ENCODE data around the gene FPR2. TPM values are rescaled to one million over a fixed set of nuclear protein-coding genes. Genes with fewer than 3 reads are reported as not detected.
A peak's percentile ranks its signal among the peaks of the same experiment; 100 is the strongest.

Gene FPR2
- total and polyA plus RNA-seq, 3 experiments from 2014 or later = not detected

DNA sequence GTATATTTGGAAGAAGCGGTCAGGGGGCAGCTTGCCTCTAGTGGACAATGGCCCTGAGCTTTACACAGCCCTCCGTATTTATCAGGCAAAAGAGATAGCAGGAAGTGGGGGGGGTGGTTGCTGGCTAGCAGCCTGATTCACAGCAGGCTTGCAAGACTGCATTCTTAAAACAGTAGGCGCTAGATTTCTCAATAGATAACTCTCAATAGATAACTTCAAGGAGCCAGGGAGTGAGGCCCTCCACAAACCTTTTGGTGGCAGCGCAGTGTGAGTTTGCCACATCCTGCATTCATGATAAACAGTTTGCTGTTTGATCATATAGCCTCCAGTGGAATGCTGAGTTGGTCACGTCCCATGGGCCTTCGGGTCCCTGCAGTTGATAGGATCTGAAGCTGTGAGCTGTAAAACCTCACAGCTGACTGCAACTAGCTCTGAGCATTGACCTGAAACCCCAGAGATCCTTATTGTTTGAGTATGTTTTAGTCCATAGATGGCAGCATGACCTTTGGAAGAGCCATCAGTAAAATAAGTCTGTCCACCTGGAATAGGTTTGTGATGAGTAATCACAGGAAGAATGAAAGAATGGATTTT lies 46.2 kb downstream of the FPR2 start:
- H3K27me3 Mint-ChIP-seq = no peaks in the 10 kb centered on the region
- no peaks in the 10 kb centered on the region for H3K9me3 ChIP-seq (ENCODE audit: low read length)
- peaks cover 9 to 18% (median 14%) of the 10 kb centered on the region in 5 donors for H3K9me3 Mint-ChIP-seq
- peak overlapping the region; percentile 43 for H3K27ac ChIP-seq (ENCODE audit: low read depth, low read length)
- ChIA-PET POLR2A (no interaction called here), CTCF (no interaction called here)
- H3K36me3 Mint-ChIP-seq = no peaks in the 10 kb centered on the region
- no peaks in the 10 kb centered on the region for H3K27me3 ChIP-seq (ENCODE audit: insufficient read depth, low read length, poor library complexity, severe bottlenecking)
- H3K4me3 Mint-ChIP-seq = no peak overlapping the region
- peak overlapping the region in 1 of 8 donors; percentile 35 for H3K27ac Mint-ChIP-seq
- no peak for DNase-seq
- H3K4me1 Mint-ChIP-seq = no peaks in the 10 kb centered on the region
- no peak overlapping the region for H3K4me3 ChIP-seq (ENCODE audit: low read length)
- H3K36me3 ChIP-seq (ENCODE audit: insufficient read depth, low read length) = no peaks in the 10 kb centered on the region
- no peaks in the 10 kb centered on the region for H3K4me1 ChIP-seq (ENCODE audit: insufficient read depth, low read length)

DNA sequence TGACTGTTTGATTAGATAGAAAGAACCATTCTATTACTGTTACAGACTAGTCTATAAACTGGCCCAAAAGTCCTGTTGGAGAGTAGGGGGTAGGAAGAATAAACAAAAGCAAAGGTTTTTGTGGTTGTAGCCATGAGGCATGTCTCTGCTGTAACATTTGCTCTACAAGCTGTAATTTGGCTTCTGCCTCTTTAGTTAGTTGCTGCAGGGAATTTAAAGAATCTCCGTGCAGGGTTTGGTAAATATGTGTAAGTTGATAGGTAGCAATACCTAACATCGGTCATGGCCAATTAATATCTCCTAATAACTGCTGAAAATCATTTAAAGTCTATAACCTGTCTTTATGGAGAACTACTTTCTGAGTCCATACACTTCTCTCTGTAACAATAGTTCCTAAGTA lies 46.9 kb downstream of the FPR2 start:
- Histone ChIP-seq H3K27ac (ENCODE audit: low read depth, low read length) (peak overlapping the region; percentile 2), H3K27me3 (ENCODE audit: insufficient read depth, low read length, poor library complexity, severe bottlenecking) (no peaks in the 10 kb centered on the region), H3K36me3 (ENCODE audit: insufficient read depth, low read length) (no peaks in the 10 kb centered on the region), H3K4me3 (ENCODE audit: low read length) (no peak overlapping the region), H3K4me1 (ENCODE audit: insufficient read depth, low read length) (no peaks in the 10 kb centered on the region), H3K9me3 (ENCODE audit: low read length) (no peaks in the 10 kb centered on the region)
- no peaks in the 10 kb centered on the region for H3K36me3 Mint-ChIP-seq
- no peaks in the 10 kb centered on the region for H3K4me1 Mint-ChIP-seq
- POLR2A ChIA-PET = no interaction called here
- H3K9me3 Mint-ChIP-seq = peaks cover 9 to 24% (median 18%) of the 10 kb centered on the region in 5 donors
- DNase-seq = no peak
- CTCF ChIA-PET = no interaction called here
- no peak overlapping the region for H3K4me3 Mint-ChIP-seq
- H3K27ac Mint-ChIP-seq = no peak overlapping the region
- H3K27me3 Mint-ChIP-seq = no peaks in the 10 kb centered on the region

- H3K27ac Mint-ChIP-seq = no peak overlapping the region
- Histone ChIP-seq H3K9me3 (ENCODE audit: low read length) (no peaks in the 10 kb centered on the region), H3K36me3 (ENCODE audit: insufficient read depth, low read length) (no peaks in the 10 kb centered on the region), H3K4me3 (ENCODE audit: low read length) (no peak overlapping the region), H3K4me1 (ENCODE audit: insufficient read depth, low read length) (no peaks in the 10 kb centered on the region), H3K27me3 (ENCODE audit: insufficient read depth, low read length, poor library complexity, severe bottlenecking) (no peaks in the 10 kb centered on the region), H3K27ac (ENCODE audit: low read depth, low read length) (peak overlapping the region; percentile 2)
- no peaks in the 10 kb centered on the region for H3K36me3 Mint-ChIP-seq
- ChIA-PET CTCF (no interaction called here), POLR2A (no interaction called here)
- H3K9me3 Mint-ChIP-seq = peaks cover 6 to 24% (median 16%) of the 10 kb centered on the region in 5 donors
- H3K4me3 Mint-ChIP-seq = no peak overlapping the region
- H3K4me1 Mint-ChIP-seq = no peaks in the 10 kb centered on the region
- no peaks in the 10 kb centered on the region for H3K27me3 Mint-ChIP-seq
- DNase-seq = no peak
These were observed 47.5 kb downstream of the FPR2 start for GRCh38 chr19:51808333-51808986.

DNA sequence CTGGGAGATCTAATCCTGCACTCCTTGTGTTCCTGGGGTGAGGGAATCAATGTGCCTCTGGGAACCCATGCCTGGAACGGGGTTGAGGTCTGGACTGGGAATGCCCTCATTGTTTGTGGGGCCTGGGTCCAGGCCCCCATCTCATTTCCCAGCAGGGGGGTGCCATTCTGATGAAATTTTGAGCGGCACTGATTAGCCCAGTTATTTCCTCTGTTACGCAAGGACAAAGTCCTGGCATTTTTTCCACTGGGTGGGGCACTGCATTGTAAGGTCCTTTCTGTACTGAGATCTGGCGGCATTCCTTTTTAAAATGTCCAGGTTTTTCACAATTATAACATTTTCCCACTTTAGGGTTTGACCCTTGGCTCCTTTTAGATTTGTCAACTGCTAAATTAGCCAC lies 48.8 kb downstream of the FPR2 start:
- no peak overlapping the region for H3K4me3 Mint-ChIP-seq
- no peaks in the 10 kb centered on the region for H3K36me3 ChIP-seq (ENCODE audit: insufficient read depth, low read length)
- H3K4me1 Mint-ChIP-seq = no peaks in the 10 kb centered on the region
- H3K27me3 ChIP-seq (ENCODE audit: insufficient read depth, low read length, poor library complexity, severe bottlenecking) = no peaks in the 10 kb centered on the region
- H3K27me3 Mint-ChIP-seq = no peaks in the 10 kb centered on the region
- no peaks in the 10 kb centered on the region for H3K9me3 ChIP-seq (ENCODE audit: low read length)
- POLR2A ChIA-PET = no interaction called here
- no peaks in the 10 kb centered on the region for H3K4me1 ChIP-seq (ENCODE audit: insufficient read depth, low read length)
- CTCF ChIA-PET = no interaction called here
- H3K9me3 Mint-ChIP-seq = peaks cover 15 to 32% (median 23%) of the 10 kb centered on the region in 5 donors
- H3K36me3 Mint-ChIP-seq = no peaks in the 10 kb centered on the region
- no peak overlapping the region for H3K27ac ChIP-seq (ENCODE audit: low read depth, low read length)
- no peak overlapping the region for H3K27ac Mint-ChIP-seq
- DNase-seq = no peak
- H3K4me3 ChIP-seq (ENCODE audit: low read length) = no peak overlapping the region

GRCh38 chr19:51810223-51810622 lies 49.2 kb downstream of the FPR2 start:
- CTCF ChIA-PET = no interaction called here

GRCh38 chr19:51811344-51811743 lies 50.4 kb downstream of the FPR2 start:
- no peaks in the 10 kb centered on the region for H3K27me3 Mint-ChIP-seq
- H3K36me3 Mint-ChIP-seq = no peaks in the 10 kb centered on the region
- DNase-seq = no peak
- ChIA-PET CTCF (no interaction called here), POLR2A (no interaction called here)
- Histone ChIP-seq H3K9me3 (ENCODE audit: low read length) (no peaks in the 10 kb centered on the region), H3K36me3 (ENCODE audit: insufficient read depth, low read length) (no peaks in the 10 kb centered on the region), H3K4me3 (ENCODE audit: low read length) (no peak overlapping the region), H3K4me1 (ENCODE audit: insufficient read depth, low read length) (no peaks in the 10 kb centered on the region), H3K27ac (ENCODE audit: low read depth, low read length) (no peak overlapping the region), H3K27me3 (ENCODE audit: insufficient read depth, low read length, poor library complexity, severe bottlenecking) (no peaks in the 10 kb centered on the region)
- no peaks in the 10 kb centered on the region for H3K4me1 Mint-ChIP-seq
- peaks cover 11 to 35% (median 26%) of the 10 kb centered on the region in 5 donors for H3K9me3 Mint-ChIP-seq
- H3K27ac Mint-ChIP-seq = peak overlapping the region in 1 of 8 donors; percentile 83
- H3K4me3 Mint-ChIP-seq = no peak overlapping the region

More at GRCh38 chr19:51810223-51810622, 49.2 kb downstream of the FPR2 start:
- DNase-seq = no peak
- Mint-ChIP-seq H3K27ac (no peak overlapping the region), H3K27me3 (no peaks in the 10 kb centered on the region), H3K36me3 (no peaks in the 10 kb centered on the region), H3K4me1 (no peaks in the 10 kb centered on the region), H3K4me3 (no peak overlapping the region), H3K9me3 (peaks cover 15 to 32% (median 23%) of the 10 kb centered on the region in 5 donors)
- H3K4me3 ChIP-seq (ENCODE audit: low read length) = no peak overlapping the region
- H3K36me3 ChIP-seq (ENCODE audit: insufficient read depth, low read length) = no peaks in the 10 kb centered on the region
- no peak overlapping the region for H3K27ac ChIP-seq (ENCODE audit: low read depth, low read length)
- no peaks in the 10 kb centered on the region for H3K27me3 ChIP-seq (ENCODE audit: insufficient read depth, low read length, poor library complexity, severe bottlenecking)
- no peaks in the 10 kb centered on the region for H3K9me3 ChIP-seq (ENCODE audit: low read length)
- H3K4me1 ChIP-seq (ENCODE audit: insufficient read depth, low read length) = no peaks in the 10 kb centered on the region
- POLR2A ChIA-PET = no interaction called here

GRCh38 chr19:51815043-51815442 lies 54.1 kb downstream of the FPR2 start:
- Histone ChIP-seq H3K36me3 (ENCODE audit: insufficient read depth, low read length) (no peaks in the 10 kb centered on the region), H3K4me3 (ENCODE audit: low read length) (no peak overlapping the region), H3K27ac (ENCODE audit: low read depth, low read length) (no peak overlapping the region), H3K9me3 (ENCODE audit: low read length) (no peaks in the 10 kb centered on the region), H3K27me3 (ENCODE audit: insufficient read depth, low read length, poor library complexity, severe bottlenecking) (no peaks in the 10 kb centered on the region), H3K4me1 (ENCODE audit: insufficient read depth, low read length) (no peaks in the 10 kb centered on the region)
- Mint-ChIP-seq H3K36me3 (no peaks in the 10 kb centered on the region), H3K4me3 (no peak overlapping the region), H3K4me1 (no peaks in the 10 kb centered on the region), H3K27me3 (no peaks in the 10 kb centered on the region), H3K9me3 (peaks cover 18 to 37% (median 32%) of the 10 kb centered on the region in 5 donors), H3K27ac (no peak overlapping the region)
- CTCF ChIA-PET = no interaction called here
- POLR2A ChIA-PET = no interaction called here
- no peak for DNase-seq

GRCh38 chr19:51816711-51817110 lies 55.7 kb downstream of the FPR2 start:
- Mint-ChIP-seq H3K27ac (no peak overlapping the region), H3K4me3 (no peak overlapping the region), H3K36me3 (no peaks in the 10 kb centered on the region), H3K9me3 (peaks cover 17 to 42% (median 28%) of the 10 kb centered on the region in 5 donors), H3K27me3 (peaks cover 0 to 3% of the 10 kb centered on the region in 2 donors), H3K4me1 (no peaks in the 10 kb centered on the region)
- POLR2A ChIA-PET = no interaction called here
- no peak overlapping the region for H3K27ac ChIP-seq (ENCODE audit: low read depth, low read length)
- H3K4me1 ChIP-seq (ENCODE audit: insufficient read depth, low read length) = no peaks in the 10 kb centered on the region
- H3K36me3 ChIP-seq (ENCODE audit: insufficient read depth, low read length) = no peaks in the 10 kb centered on the region
- H3K9me3 ChIP-seq (ENCODE audit: low read length) = peaks cover 3% of the 10 kb centered on the region
- DNase-seq = no peak
- no peaks in the 10 kb centered on the region for H3K27me3 ChIP-seq (ENCODE audit: insufficient read depth, low read length, poor library complexity, severe bottlenecking)
- CTCF ChIA-PET = no interaction called here
- H3K4me3 ChIP-seq (ENCODE audit: low read length) = no peak overlapping the region
